Activated naive CD4-positive, alpha-beta T cell treated with anti-CD3 and anti-CD28 coated beads, Interleukin-2, amount 10 ng/mL, durations not matched to agents 7 days and 5 days (primary cell): ENCODE measurements around the gene PLD5.

ENCODE experiments used
- CTCF ChIA-PET: fragments of 350-600 bp; sonication (Branson Sonifier 250); formaldehyde crosslinking; loops from one replicate; lab custom pipeline; 2021; ENCODE audit warnings: antibody characterized with exemption; lab: Charles Lee
- DNase-seq: peaks from one replicate; pipeline ENCODE4 v3.0.0-alpha.2; 2020
- H3K27ac Mint-ChIP-seq: one replicate; pipeline ENCODE4 v1.8.0; 2021; ENCODE audit warnings: mild to moderate bottlenecking, moderate library complexity, mixed read lengths
- H3K27me3 Mint-ChIP-seq: one replicate; pipeline ENCODE4 v1.8.0; 2021; ENCODE audit warnings: mild to moderate bottlenecking, mixed read lengths
- H3K36me3 Mint-ChIP-seq: one replicate; pipeline ENCODE4 v1.8.0; 2021; ENCODE audit warnings: mixed read lengths
- H3K4me1 Mint-ChIP-seq: one replicate; pipeline ENCODE4 v1.8.0; 2021; ENCODE audit warnings: mixed read lengths
- H3K4me3 Mint-ChIP-seq: one replicate; pipeline ENCODE4 v1.8.0; 2021; ENCODE audit warnings: mild to moderate bottlenecking, moderate library complexity, mixed read lengths
- H3K9me3 Mint-ChIP-seq: one replicate; pipeline ENCODE4 v1.8.0; 2021; ENCODE audit warnings: mixed read lengths

The PLD5 gene

DNA sequence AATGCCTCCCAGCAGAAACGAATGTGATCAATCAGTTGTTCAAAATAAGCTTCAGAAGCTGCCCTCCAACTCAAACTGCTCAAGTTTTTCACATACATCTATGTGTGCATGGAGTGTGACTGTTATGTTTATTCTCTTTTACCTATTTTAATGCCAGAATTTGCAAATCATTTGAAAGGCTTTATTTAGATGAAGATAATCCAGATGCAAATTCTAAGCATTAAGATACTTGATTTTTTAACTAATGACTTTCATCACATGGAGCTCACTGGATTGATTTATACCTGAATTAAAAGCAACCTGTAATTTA is 69.5 kb downstream of the PLD5 start:
- Mint-ChIP-seq H3K36me3 (no peaks in the 10 kb centered on the region), H3K4me3 (no peak overlapping the region), H3K9me3 (no peaks in the 10 kb centered on the region), H3K4me1 (no peaks in the 10 kb centered on the region), H3K27me3 (no peaks in the 10 kb centered on the region), H3K27ac (no peak overlapping the region)
- CTCF ChIA-PET = interaction anchor here (0.6 to 1.2 kb wide), 5 partner anchors 8 to 869 kb away, joined by 3 to 4 read pairs (median 3); no protein-coding TSS in a partner anchor
- no peak for DNase-seq

DNA sequence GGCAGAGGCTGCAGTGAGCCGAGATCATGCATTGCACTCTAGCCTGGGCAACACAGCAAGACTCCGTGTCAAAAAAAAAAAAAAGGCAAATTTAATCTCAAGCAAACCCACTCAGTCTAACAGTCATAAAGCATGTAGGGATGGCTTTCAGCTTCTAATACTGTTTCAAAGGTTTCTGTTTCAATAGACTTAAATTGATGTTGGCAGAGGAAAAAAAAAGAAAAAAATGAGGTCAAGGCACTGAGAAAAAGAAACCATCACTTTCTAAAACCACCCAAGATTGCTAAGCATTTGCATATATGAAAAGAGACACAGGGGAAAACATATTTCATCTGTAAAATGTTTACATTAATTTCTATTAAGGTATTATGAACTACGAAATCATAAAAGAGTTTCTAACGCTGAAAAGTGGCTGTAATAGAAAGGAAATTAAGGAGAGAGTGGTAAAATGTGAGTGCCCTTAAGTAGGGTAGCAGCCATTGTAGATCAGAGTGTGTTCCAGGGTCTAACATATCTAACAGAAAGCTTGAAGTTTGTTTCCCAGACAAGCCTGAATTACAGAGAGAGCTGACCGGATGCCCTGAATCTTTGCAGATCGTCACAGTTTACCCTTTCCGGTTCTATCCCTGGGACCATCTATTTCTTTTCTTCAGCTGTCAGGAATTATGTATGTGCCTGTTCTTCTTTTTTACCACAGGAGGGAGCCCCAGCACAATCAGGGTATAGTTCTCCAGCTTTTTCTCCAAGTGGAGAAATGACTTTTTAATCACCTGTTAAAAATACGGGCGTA is 70.0 kb downstream of the PLD5 start:
- no peaks in the 10 kb centered on the region for H3K4me1 Mint-ChIP-seq
- no peak overlapping the region for H3K27ac Mint-ChIP-seq
- CTCF ChIA-PET = interaction anchor here (0.6 to 1.2 kb wide), 5 partner anchors 8 to 870 kb away, joined by 3 to 4 read pairs (median 3); no protein-coding TSS in a partner anchor

GRCh38 chr1:242452573-242452972 is 71.9 kb downstream of the PLD5 start:
- no peak for DNase-seq
- Mint-ChIP-seq H3K4me1 (no peaks in the 10 kb centered on the region), H3K9me3 (no peaks in the 10 kb centered on the region), H3K4me3 (no peak overlapping the region), H3K36me3 (no peaks in the 10 kb centered on the region), H3K27ac (no peak overlapping the region), H3K27me3 (no peaks in the 10 kb centered on the region)
- CTCF ChIA-PET = no interaction called here

More for the DNA sequence above, 70.0 kb downstream of the PLD5 start:
- no peak for DNase-seq
- H3K9me3 Mint-ChIP-seq = no peaks in the 10 kb centered on the region
- H3K4me3 Mint-ChIP-seq = no peak overlapping the region
- H3K36me3 Mint-ChIP-seq = no peaks in the 10 kb centered on the region
- H3K27me3 Mint-ChIP-seq = no peaks in the 10 kb centered on the region

DNA sequence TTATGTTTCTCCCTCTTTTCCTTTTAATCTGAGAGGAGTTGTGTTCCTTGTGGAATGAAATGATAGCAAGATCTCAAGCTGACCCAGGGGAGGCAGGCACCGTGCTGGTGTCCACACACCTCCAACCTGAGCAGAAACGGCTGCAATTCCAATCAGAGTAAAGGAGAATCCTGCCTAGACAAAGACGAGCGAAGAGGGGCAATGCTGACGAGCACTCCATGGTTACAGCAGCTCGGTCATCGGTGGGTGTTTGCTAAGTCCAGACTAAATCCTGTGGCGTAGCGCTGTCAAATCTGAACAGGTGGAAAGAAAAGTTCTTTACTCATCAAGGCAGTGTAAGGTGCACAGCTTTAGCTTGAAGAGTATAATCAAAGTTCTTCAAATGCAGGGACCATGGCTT is 74.8 kb downstream of the PLD5 start:
- Mint-ChIP-seq H3K9me3 (no peaks in the 10 kb centered on the region), H3K4me3 (no peak overlapping the region), H3K27me3 (no peaks in the 10 kb centered on the region), H3K4me1 (no peaks in the 10 kb centered on the region), H3K27ac (no peak overlapping the region), H3K36me3 (no peaks in the 10 kb centered on the region)
- no peak for DNase-seq
- CTCF ChIA-PET = no interaction called here

DNA sequence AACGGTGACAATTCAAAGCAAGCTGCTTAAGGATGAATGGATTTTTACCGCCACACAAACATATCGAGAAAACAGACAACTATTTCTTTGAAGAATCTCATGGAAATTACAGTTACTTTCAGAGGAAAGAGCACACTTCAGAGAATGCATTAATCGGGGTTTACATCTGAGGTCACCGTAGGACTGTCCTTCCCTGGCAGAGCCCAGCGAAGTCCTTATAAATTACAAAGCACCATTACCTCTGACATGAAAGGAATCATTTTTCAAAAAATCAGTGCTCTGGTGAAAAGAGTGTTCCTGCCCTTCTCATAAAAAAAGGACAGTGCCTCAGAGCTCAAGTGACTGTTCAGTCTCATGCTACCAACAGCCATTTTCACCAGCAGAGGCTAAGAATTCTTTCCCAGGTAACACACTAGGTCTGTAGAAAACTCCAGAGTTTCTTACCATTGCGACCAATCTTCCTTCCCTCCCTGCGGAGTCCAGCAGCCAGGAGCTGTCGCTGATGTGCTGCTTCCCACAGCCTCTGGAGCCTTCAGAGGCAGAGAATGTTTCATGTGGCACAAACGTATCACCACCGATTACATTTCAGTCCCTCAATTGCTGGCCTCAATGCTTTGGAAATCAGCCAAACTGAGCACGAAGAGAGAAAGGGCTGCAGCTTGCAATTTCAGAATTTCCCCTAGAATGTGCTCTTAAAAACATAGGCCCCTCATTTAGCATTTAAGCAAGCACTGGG is 75.4 kb downstream of the PLD5 start:
- CTCF ChIA-PET = no interaction called here
- H3K4me3 Mint-ChIP-seq = no peak overlapping the region
- no peaks in the 10 kb centered on the region for H3K9me3 Mint-ChIP-seq
- H3K4me1 Mint-ChIP-seq = no peaks in the 10 kb centered on the region
- no peak overlapping the region for H3K27ac Mint-ChIP-seq
- no peaks in the 10 kb centered on the region for H3K27me3 Mint-ChIP-seq
- H3K36me3 Mint-ChIP-seq = no peaks in the 10 kb centered on the region
- no peak for DNase-seq

DNA sequence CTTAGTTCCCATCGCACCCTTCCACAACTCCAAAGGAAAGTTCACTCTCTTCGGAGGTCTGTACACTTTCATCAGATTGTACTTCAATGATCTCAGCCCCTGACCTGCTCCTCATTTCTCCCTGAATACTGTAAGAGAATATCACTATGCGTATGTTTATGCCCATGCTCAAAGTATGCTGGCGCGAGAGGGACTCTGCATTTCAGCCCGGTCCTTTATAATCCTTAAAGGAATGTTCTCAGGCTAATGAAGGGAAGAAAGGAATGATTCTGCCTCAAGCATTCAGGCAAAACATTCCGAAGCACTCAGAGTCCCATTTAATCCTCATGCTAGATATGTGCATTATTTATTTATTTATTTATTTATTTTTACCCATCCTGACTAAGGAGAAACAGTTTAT is 76.8 kb downstream of the PLD5 start:
- Mint-ChIP-seq H3K36me3 (no peaks in the 10 kb centered on the region), H3K4me1 (no peaks in the 10 kb centered on the region), H3K9me3 (no peaks in the 10 kb centered on the region), H3K27ac (no peak overlapping the region), H3K27me3 (no peaks in the 10 kb centered on the region), H3K4me3 (no peak overlapping the region)
- no peak for DNase-seq
- CTCF ChIA-PET = no interaction called here

- H3K27ac Mint-ChIP-seq = no peak overlapping the region
- no peak overlapping the region for H3K4me3 Mint-ChIP-seq
- no peak for DNase-seq
- CTCF ChIA-PET = interaction anchor here (0.7 kb wide), 1 partner anchor 14 kb away, joined by 3 read pairs; no protein-coding TSS in a partner anchor
- no peaks in the 10 kb centered on the region for H3K9me3 Mint-ChIP-seq
- no peaks in the 10 kb centered on the region for H3K27me3 Mint-ChIP-seq
- no peaks in the 10 kb centered on the region for H3K4me1 Mint-ChIP-seq
- H3K36me3 Mint-ChIP-seq = no peaks in the 10 kb centered on the region
Measured at GRCh38 chr1:242440757-242441156, 83.7 kb downstream of the PLD5 start.

DNA sequence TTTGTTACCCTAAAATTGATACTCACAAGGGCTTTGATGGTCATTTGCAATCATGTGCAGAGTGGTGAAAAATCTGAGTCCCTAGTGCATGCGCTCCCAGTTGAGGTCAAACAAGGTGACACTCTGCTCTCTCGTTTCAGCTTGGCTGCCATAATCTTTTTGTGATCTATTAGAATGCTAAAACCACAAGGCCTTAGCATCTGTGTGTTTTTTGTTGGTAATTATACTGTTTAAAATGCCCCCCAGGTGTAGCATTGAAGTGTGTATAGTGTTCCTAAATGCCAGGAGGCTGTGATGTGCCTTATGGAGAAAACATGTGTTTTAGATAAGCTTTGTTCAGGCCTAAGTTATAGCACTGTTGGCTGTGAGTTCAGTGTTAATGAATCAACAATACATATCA is 89.3 kb downstream of the PLD5 start:
- no peak for DNase-seq
- CTCF ChIA-PET = no interaction called here
- no peak overlapping the region for H3K27ac Mint-ChIP-seq
- H3K36me3 Mint-ChIP-seq = no peaks in the 10 kb centered on the region
- no peaks in the 10 kb centered on the region for H3K4me1 Mint-ChIP-seq
- H3K9me3 Mint-ChIP-seq = peaks cover 2% of the 10 kb centered on the region
- no peaks in the 10 kb centered on the region for H3K27me3 Mint-ChIP-seq
- no peak overlapping the region for H3K4me3 Mint-ChIP-seq

DNA sequence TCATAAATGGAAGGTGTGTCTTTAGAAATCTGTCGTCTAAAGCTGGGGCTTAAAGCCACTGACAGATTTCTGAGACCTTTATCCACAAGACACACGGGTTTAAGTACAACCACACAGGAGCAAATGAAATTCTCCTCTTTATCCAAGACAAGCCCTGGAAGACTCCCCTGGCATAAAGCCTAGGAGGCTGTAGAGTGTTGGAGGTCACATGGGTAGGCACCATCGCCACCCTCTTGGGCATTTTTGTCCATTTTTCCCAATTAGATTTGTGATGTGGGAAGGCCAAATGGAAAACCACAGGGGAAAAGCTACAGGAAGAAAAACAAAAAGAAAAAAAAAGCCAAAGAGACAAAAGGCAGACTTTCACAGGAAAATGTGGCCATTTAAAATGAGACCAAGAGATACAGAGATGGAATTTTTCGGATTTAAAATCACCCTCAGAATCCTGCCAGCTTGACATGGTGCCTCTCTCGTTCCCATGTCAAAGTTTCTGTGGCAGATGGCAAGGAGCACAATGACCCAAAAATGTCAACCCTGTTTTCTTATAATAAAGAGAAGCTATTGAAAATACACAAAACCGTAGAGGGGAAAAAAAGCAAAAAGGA is 91.9 kb downstream of the PLD5 start:
- CTCF ChIA-PET = no interaction called here
- no peak overlapping the region for H3K27ac Mint-ChIP-seq
- no peak for DNase-seq
- peaks cover 2% of the 10 kb centered on the region for H3K9me3 Mint-ChIP-seq
- H3K4me3 Mint-ChIP-seq = no peak overlapping the region
- no peaks in the 10 kb centered on the region for H3K4me1 Mint-ChIP-seq
- no peaks in the 10 kb centered on the region for H3K36me3 Mint-ChIP-seq
- H3K27me3 Mint-ChIP-seq = no peaks in the 10 kb centered on the region

GRCh38 chr1:242431786-242432185 is 92.7 kb downstream of the PLD5 start:
- CTCF ChIA-PET = no interaction called here
- no peak for DNase-seq
- H3K9me3 Mint-ChIP-seq = peaks cover 2% of the 10 kb centered on the region
- no peak overlapping the region for H3K27ac Mint-ChIP-seq
- no peak overlapping the region for H3K4me3 Mint-ChIP-seq
- no peaks in the 10 kb centered on the region for H3K4me1 Mint-ChIP-seq
- no peaks in the 10 kb centered on the region for H3K27me3 Mint-ChIP-seq
- H3K36me3 Mint-ChIP-seq = no peaks in the 10 kb centered on the region

DNA sequence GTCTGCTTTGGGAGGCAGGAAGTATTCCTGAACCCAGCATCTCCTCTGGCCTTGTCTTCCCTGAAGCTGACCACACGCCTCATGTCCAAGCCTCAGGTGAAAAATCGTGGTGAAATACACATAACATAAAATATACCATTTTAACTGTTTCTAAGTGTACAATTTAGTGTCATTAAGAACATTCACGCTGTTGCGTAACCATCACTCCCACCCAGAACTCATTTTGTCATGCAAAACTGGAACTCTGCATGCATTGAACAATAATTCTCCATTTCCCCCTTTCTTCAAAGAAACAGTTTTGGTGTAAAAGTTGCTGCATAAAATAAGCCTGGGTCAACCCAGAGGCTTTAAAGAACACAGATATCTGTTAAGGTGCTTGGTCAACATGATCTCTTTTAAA is 93.5 kb downstream of the PLD5 start:
- no peaks in the 10 kb centered on the region for H3K36me3 Mint-ChIP-seq
- no peaks in the 10 kb centered on the region for H3K27me3 Mint-ChIP-seq
- peaks cover 2% of the 10 kb centered on the region for H3K9me3 Mint-ChIP-seq
- H3K4me1 Mint-ChIP-seq = no peaks in the 10 kb centered on the region
- DNase-seq = no peak
- no peak overlapping the region for H3K4me3 Mint-ChIP-seq
- H3K27ac Mint-ChIP-seq = no peak overlapping the region
- CTCF ChIA-PET = no interaction called here

DNA sequence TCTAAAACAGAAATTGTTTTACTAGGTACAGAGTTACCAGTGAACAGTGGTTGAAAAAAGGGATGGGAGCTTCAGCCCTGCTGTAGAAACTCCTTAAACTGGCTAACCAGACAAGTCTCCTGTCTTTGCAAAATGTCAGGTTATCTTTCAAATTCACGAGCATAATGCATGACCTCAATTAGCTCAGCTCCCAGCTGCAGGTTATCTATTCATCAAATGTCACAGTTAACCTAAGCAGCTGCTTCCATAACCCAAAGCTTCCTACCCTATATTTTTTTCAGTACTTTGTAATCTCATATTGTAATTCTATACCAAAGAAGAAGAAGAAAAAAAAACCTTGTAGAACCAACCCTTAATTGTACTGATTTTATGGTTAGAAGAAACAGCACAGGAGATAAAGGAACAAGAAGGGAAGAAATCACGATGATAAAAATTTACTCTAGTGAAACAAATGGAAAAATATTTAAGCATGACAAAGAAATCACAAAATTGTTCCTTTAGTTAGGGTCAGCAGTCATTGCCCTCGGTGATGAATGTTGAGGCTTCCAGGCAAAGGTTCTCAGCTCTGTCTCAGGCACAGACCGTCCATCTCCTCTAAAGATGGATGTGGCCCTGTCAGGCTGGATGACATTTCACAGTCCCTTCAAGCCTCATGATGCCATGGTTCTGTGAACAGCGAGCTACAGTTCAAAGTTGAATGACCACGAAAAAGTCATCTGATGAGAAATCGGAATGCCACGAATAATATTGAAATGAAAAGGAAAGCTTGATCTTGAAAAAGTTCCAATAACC is 95.9 kb downstream of the PLD5 start:
- Mint-ChIP-seq H3K36me3 (no peaks in the 10 kb centered on the region), H3K9me3 (no peaks in the 10 kb centered on the region), H3K27me3 (no peaks in the 10 kb centered on the region), H3K4me3 (no peak overlapping the region), H3K27ac (no peak overlapping the region), H3K4me1 (no peaks in the 10 kb centered on the region)
- no peak for DNase-seq
- CTCF ChIA-PET = no interaction called here

GRCh38 chr1:242427519-242427918 is 97.0 kb downstream of the PLD5 start:
- no peak for DNase-seq
- no peaks in the 10 kb centered on the region for H3K36me3 Mint-ChIP-seq
- no peaks in the 10 kb centered on the region for H3K9me3 Mint-ChIP-seq
- H3K4me1 Mint-ChIP-seq = no peaks in the 10 kb centered on the region
- no peak overlapping the region for H3K27ac Mint-ChIP-seq
- no peaks in the 10 kb centered on the region for H3K27me3 Mint-ChIP-seq
- no peak overlapping the region for H3K4me3 Mint-ChIP-seq
- CTCF ChIA-PET = no interaction called here

DNA sequence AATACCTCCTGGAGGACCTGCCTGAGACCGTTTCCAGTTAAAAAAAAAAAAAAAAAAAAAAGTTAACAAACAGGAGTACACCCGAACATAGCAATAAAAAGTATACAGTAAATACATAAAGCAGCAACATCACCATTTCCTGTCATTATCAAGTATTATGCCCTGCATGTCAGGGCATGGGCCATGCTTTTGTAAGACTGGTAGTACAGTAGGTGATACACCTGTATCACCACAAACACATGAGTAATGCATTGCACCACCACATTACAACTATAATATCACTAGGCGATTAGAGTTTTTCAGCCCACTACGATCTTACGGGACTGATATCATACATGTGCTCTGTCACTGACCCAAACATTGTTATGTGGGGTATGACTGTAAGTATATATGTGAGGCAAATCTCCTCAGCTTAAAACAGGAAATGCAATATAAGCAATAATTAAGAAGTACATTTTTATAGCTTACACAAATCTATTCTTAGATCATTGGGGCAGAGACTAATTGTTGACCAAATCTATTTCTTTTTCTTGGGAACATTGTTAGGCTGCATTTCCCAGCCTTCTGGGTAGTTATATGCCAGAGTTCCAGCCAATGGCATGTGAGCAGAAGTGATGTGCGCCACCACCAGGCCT is 98.1 kb downstream of the PLD5 start:
- H3K4me3 Mint-ChIP-seq = no peak overlapping the region
- H3K27me3 Mint-ChIP-seq = no peaks in the 10 kb centered on the region
- H3K27ac Mint-ChIP-seq = no peak overlapping the region
- H3K9me3 Mint-ChIP-seq = no peaks in the 10 kb centered on the region
- CTCF ChIA-PET = no interaction called here
- no peak for DNase-seq
- H3K4me1 Mint-ChIP-seq = no peaks in the 10 kb centered on the region
- H3K36me3 Mint-ChIP-seq = no peaks in the 10 kb centered on the region
